ENCODE results near the gene ITGB5. TPM values are rescaled to one million over a fixed set of nuclear protein-coding genes. Genes with fewer than 3 reads are reported as not detected.

ITGB5 gene
- total RNA-seq, 1 donor, result 308 TPM

GRCh38 chr3:124854009-124854408 is 33.2 kb downstream of the ITGB5 start:
- DNase-seq (ENCODE audit: low read depth), result no peak
- no peak for TF ChIP-seq CTCF (IDR thresholded peaks at IDR 0.05; ENCODE audit: insufficient read depth, low read length)
- no peak overlapping the region for H3K4me3 ChIP-seq (ENCODE audit: low read depth, low read length)

- no peak overlapping the region for H3K4me3 ChIP-seq (ENCODE audit: low read depth, low read length)
- TF ChIP-seq CTCF (IDR thresholded peaks at IDR 0.05; ENCODE audit: insufficient read depth, low read length), result no peak
- DNase-seq (ENCODE audit: low read depth), result no peak
Measured at GRCh38 chr3:124853446-124853845, 33.7 kb downstream of the ITGB5 start.

DNA sequence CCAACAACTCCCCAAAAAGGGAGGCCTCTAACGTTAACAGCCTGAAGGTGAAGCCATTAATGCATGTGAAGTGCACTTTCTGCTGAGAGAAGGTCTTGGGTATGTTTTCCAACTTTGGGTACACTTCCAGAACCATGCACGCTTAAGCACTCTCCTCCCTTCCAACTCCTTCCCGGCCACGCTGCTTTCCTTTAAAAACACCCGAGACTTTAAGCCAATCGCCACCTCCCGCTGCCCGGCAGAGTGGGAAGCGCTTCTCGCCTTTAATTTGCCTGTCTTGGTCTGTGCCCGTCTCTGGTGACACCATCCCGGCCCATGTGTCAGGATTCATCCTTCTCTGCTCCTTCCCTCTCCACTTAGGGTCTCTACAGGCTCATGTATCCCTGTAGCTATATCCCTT is 35.3 kb downstream of the ITGB5 start:
- H3K4me3 ChIP-seq (ENCODE audit: low read depth, low read length), result no peak overlapping the region
- TF ChIP-seq CTCF (IDR thresholded peaks at IDR 0.05; ENCODE audit: insufficient read depth, low read length), result no peak

DNA sequence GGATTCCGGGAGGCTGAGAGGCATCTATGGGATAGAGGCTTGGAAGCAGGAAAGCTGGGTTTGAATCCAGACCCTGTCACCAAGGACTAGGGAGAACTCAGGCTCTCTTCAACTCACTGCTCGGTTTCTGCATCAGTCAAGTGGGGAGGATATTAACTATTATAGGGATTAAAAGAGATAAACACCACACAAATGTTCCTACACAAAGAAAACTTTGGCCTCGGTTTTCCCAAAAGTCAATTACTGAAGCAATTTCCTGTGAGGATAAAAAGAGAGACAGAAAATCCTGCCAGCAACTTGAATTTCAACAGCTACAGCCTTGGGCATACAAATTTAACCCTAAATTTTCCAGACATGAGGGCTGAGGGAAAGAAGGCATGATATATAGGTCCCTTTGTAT is 36.0 kb downstream of the ITGB5 start:
- no peak overlapping the region for H3K4me3 ChIP-seq (ENCODE audit: low read depth, low read length)
- TF ChIP-seq CTCF (IDR thresholded peaks at IDR 0.05; ENCODE audit: insufficient read depth, low read length), result no peak
- no peak for DNase-seq (ENCODE audit: low read depth)

More for the DNA sequence above, 35.3 kb downstream of the ITGB5 start:
- no peak for DNase-seq (ENCODE audit: low read depth)

DNA sequence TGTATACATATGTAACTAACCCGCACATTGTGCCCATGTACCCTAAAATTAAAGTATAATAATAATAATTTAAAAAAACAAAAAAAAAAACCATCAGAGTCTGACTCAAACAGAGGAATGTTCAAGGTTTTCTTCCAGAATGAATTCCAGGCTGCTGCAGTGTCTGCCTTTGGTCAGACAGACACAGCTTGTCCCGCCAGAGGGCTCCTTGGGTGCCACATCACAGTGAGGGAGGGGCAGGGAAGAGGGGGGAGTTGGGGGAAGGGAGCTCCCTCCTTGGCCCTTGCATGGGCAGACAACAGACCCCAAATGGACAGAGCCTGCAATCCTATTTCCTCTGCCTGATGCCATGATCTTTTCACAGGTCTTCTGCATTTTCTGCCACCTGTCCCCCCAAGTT is 36.5 kb downstream of the ITGB5 start:
- DNase-seq (ENCODE audit: low read depth), result peak; percentile 68

DNA sequence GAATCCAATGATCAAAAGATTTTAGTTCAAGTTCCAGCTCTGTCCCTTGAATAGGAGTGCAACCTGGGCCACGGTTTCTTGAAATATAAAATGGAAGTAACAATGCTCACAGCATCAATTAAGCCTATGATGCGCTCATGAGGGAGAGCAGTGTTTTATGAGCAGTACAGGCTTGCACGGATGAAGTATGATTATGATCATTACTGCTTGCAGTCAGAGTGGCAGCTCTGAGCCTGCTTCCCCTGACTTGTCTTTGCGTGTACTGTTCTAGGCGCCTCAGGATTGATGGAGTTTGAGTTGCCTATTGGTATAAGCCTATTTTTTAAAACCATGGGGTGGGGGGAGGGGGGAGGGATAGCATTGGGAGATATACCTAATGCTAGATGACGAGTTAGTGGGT is 37.0 kb downstream of the ITGB5 start:
- DNase-seq (ENCODE audit: low read depth), result no peak
- no peak for TF ChIP-seq CTCF (IDR thresholded peaks at IDR 0.05; ENCODE audit: insufficient read depth, low read length)
- H3K4me3 ChIP-seq (ENCODE audit: low read depth, low read length), result no peak overlapping the region

More for the DNA sequence above, 36.5 kb downstream of the ITGB5 start:
- no peak for TF ChIP-seq CTCF (IDR thresholded peaks at IDR 0.05; ENCODE audit: insufficient read depth, low read length)
- no peak overlapping the region for H3K4me3 ChIP-seq (ENCODE audit: low read depth, low read length)

DNA sequence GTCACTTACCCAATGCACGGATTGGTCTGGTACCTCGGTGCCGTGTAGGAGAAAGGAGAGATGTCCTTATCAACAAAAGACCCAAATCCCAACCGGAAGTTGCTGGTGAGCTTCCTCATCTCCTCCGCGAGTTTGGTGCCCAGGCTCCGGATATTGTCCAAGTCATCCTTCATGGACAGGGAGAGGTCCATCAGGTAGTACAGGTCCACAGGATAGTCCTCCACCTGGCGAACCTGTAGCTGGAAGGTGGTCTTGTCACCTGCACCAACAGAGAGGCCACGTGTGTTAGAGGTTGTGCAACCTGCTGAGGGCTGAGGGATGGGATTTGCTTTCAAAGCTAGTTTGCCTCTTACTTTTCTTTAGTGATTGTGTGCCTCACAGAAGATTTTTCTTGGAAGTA is 38.9 kb downstream of the ITGB5 start:
- H3K4me3 ChIP-seq (ENCODE audit: low read depth, low read length), result no peak overlapping the region
- no peak for DNase-seq (ENCODE audit: low read depth)
- TF ChIP-seq CTCF (IDR thresholded peaks at IDR 0.05; ENCODE audit: insufficient read depth, low read length), result no peak
